M059J (cell line): Measurements from ENCODE around the gene TMEM134. TPM values are rescaled to one million over a fixed set of nuclear protein-coding genes. Genes with fewer than 3 reads are reported as not detected.

Source experiments
- DNase-seq: peaks from one replicate; pipeline ENCODE4 v3.0.0-alpha.2; 2012; ENCODE audit warnings: low read depth
- total RNA-seq: library from RNA; depleted of rRNA; stranded (reverse); fragments of >200 nt; shearing (Covaris generic); gene quantifications from 2 replicates; pipeline ENCODE4 v1.2.3, GENCODE V29; 2014

Gene TMEM134
- total RNA-seq, 1 experiment from 2014 or later: 16.1 TPM

- DNase-seq: no peak
Observed at GRCh38 chr11:67500831-67501715, 32.0 kb upstream of the TMEM134 start.

- no peak for DNase-seq
Observed at GRCh38 chr11:67500484-67500821, 31.4 kb upstream of the TMEM134 start.

- DNase-seq: no peak
Observed at GRCh38 chr11:67499808-67500483, 30.9 kb upstream of the TMEM134 start.

- no peak for DNase-seq
Observed at GRCh38 chr11:67498544-67498972, 29.5 kb upstream of the TMEM134 start.

- DNase-seq: no peak
Observed at GRCh38 chr11:67497656-67498291, 28.7 kb upstream of the TMEM134 start.

GRCh38 chr11:67496113-67496512 is 27.1 kb upstream of the TMEM134 start:
- DNase-seq: no peak

- no peak for DNase-seq
Observed at GRCh38 chr11:67495234-67496005, 26.4 kb upstream of the TMEM134 start.

GRCh38 chr11:67494371-67495233 is 25.6 kb upstream of the TMEM134 start:
- no peak for DNase-seq

GRCh38 chr11:67493548-67494370 is 24.7 kb upstream of the TMEM134 start:
- DNase-seq: no peak

- no peak for DNase-seq
Observed at GRCh38 chr11:67492801-67493547, 23.9 kb upstream of the TMEM134 start.

- no peak for DNase-seq
Observed at GRCh38 chr11:67492069-67492727, 23.1 kb upstream of the TMEM134 start.

GRCh38 chr11:67491276-67492068 is 22.4 kb upstream of the TMEM134 start:
- DNase-seq: no peak

GRCh38 chr11:67490727-67491065 is 21.6 kb upstream of the TMEM134 start:
- DNase-seq: peak; percentile 26

- no peak for DNase-seq
Observed at GRCh38 chr11:67489885-67490726, 21.1 kb upstream of the TMEM134 start.

- DNase-seq: no peak
Observed at GRCh38 chr11:67489203-67489884, 20.3 kb upstream of the TMEM134 start.

- no peak for DNase-seq
Observed at GRCh38 chr11:67486481-67487195, 17.6 kb upstream of the TMEM134 start.
